Activated T-cell treated with anti-CD3 and anti-CD28 coated beads for 24 hours (primary cell): ENCODE results near the gene DNAJA1.
"Not testable (repeated sequence)": the region's sequence is repeated elsewhere in the genome, so short reads cannot be mapped to it uniquely, and the experiment has no call there.

ENCODE experiments used
- DNase-seq: peaks from one replicate; pipeline ENCODE4 v3.0.0-alpha.2; 2020; ENCODE audit warnings: low read depth

Gene DNAJA1

GRCh38 chr9:33082128-33082527, 57.1 kb downstream of the DNAJA1 start:
- no peak for DNase-seq

GRCh38 chr9:33082538-33083326, 57.7 kb downstream of the DNAJA1 start:
- no peak for DNase-seq

- DNase-seq, result not testable (repeated sequence)
Observed at GRCh38 chr9:33085672-33086071, 60.6 kb downstream of the DNAJA1 start.
